GM08714 (cell line): Measurements from ENCODE around the gene DACH2.

ENCODE experiments used
- H3K4me3 ChIP-seq: fragments of 200-500 bp; sonication (Bioruptor generic); 2 replicates; pipeline ENCODE4 v1.5.1; 2014; ENCODE audit warnings: mild to moderate bottlenecking, low read length, inconsistent platforms
- ZNF274 ChIP-seq: IDR thresholded peaks from 2 replicates; pipeline ENCODE4 v1.6.1; 2012; ENCODE audit warnings: mild to moderate bottlenecking, low read depth, low read length

DACH2 gene

GRCh38 chrX:86805241-86805640 lies 657.0 kb downstream of the DACH2 start:
- no peak for TF ChIP-seq ZNF274
- no peak overlapping the region for H3K4me3 ChIP-seq

GRCh38 chrX:86806786-86807185 lies 658.5 kb downstream of the DACH2 start:
- H3K4me3 ChIP-seq = no peak overlapping the region
- no peak for TF ChIP-seq ZNF274

- no peak for TF ChIP-seq ZNF274
- H3K4me3 ChIP-seq = no peak overlapping the region
Measured at GRCh38 chrX:86809651-86810050, 661.4 kb downstream of the DACH2 start.

GRCh38 chrX:86829786-86830185 lies 681.5 kb downstream of the DACH2 start:
- no peak overlapping the region for H3K4me3 ChIP-seq

GRCh38 chrX:86830685-86831084 lies 682.4 kb downstream of the DACH2 start:
- no peak for TF ChIP-seq ZNF274
- no peak overlapping the region for H3K4me3 ChIP-seq

More at GRCh38 chrX:86829786-86830185, 681.5 kb downstream of the DACH2 start:
- no peak for TF ChIP-seq ZNF274

GRCh38 chrX:86845101-86845500 lies 696.9 kb downstream of the DACH2 start:
- no peak overlapping the region for H3K4me3 ChIP-seq
- no peak for TF ChIP-seq ZNF274
